Activated B cell treated with CpG ODN at 0.5 μM for 24 hours (primary cell): ENCODE measurements around the gene NDUFAF8. TPM values are rescaled to one million over a fixed set of nuclear protein-coding genes. Genes with fewer than 3 reads are reported as not detected.

ENCODE experiments used
- ATAC-seq: fragments of 200-7000 bp; cut with Tn5 transposase; one replicate; pipeline ENCODE4 v1.10.0; 2021; ENCODE audit warnings: low read depth, mild to moderate bottlenecking, moderate library complexity
- CTCF ChIA-PET: fragments of 350-600 bp; sonication (Branson Sonifier 250); formaldehyde crosslinking; loops from one replicate; lab custom pipeline; 2021; ENCODE audit warnings: antibody characterized with exemption; lab: Charles Lee
- POLR2A ChIA-PET: fragments of 350-600 bp; sonication (Branson Sonifier 250); formaldehyde crosslinking; loops from one replicate; lab custom pipeline; 2021; ENCODE audit warnings: antibody characterized with exemption; lab: Charles Lee
- DNase-seq: peaks from one replicate; pipeline ENCODE4 v3.0.0; 2022
- H3K27ac Mint-ChIP-seq: one replicate; pipeline ENCODE4 v1.8.0; 2020; ENCODE audit warnings: mixed read lengths
- H3K27me3 Mint-ChIP-seq: one replicate; pipeline ENCODE4 v1.8.0; 2021; ENCODE audit warnings: mixed read lengths
- H3K36me3 Mint-ChIP-seq: one replicate; pipeline ENCODE4 v1.8.0; 2021; ENCODE audit warnings: low read depth, mixed read lengths
- H3K4me1 Mint-ChIP-seq: one replicate; pipeline ENCODE4 v1.8.0; 2021; ENCODE audit warnings: mixed read lengths
- H3K4me3 Mint-ChIP-seq: one replicate; pipeline ENCODE4 v1.8.0; 2020; ENCODE audit warnings: mild to moderate bottlenecking, mixed read lengths
- H3K9me3 Mint-ChIP-seq: one replicate; pipeline ENCODE4 v1.8.0; 2020; ENCODE audit warnings: mixed read lengths
- intact Hi-C: fragments of 100-400 bp; cut with micrococcal nuclease; formaldehyde crosslinking; loops from one replicate; pipeline ENCODE4 v1.15.1; 2024
- total RNA-seq: library from RNA; stranded (reverse); gene quantifications from 2 replicates; pipeline ENCODE4 v1.2.3, GENCODE V29; 2022
- TF ChIP-seq, protein P1 (sequence below): fragments of 200-600 bp; IDR thresholded peaks from one replicate; pipeline ENCODE4 v1.8.0; 2022; ENCODE audit warnings: antibody characterized with exemption, mild to moderate bottlenecking

The NDUFAF8 gene
- total RNA-seq, 1 donor from 2014 or later = 55.8 TPM

DNA sequence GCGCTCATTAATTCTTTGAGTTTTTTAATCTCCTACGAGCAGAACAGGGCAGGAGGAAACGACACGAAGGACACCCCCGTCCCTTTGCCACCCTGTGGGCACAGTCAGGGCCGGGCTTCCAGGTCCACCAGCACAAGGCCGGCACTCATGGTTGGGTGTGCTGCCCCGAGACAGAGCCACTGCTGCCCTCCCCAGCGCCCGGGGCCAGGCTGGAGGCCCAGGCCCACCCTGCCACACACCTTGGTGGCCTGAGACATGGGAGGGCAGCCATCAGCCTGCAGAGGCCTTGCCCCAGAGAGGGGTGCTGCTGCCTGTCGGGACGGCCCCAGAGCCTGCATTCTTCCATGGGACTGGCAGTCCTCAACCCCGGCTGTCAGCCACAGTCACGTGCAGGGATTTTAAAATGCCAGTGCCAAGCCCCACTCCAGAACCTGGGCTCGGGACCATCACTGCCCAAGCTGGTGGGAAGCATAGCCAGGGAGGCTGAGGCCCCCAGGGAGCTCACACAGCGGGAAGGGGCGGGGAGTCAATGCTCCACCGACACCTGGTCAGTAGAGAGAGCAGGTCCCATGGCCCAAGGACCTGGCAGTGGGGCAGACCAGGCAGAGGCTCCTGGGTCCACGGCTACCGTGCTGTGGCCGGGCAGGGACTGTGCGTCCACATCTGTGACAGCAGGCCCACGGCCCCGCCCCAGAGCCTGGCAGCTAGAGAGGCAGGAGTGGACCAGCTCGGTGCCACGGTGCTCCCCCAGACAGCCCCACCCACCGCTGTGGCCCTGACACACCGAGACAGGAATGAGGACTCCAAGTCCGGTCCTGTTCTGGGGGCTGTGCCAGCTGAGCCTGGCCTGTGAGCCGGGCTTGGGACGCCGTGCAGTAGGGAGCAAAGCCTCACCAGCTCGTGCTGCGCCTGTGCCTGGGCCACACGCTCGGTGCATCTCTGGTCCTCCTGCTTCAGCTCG, 43.9 kb upstream of the NDUFAF8 start:
- Mint-ChIP-seq H3K36me3 (peaks cover 26% of the 10 kb centered on the region), H3K4me3 (no peak overlapping the region), H3K4me1 (no peaks in the 10 kb centered on the region), H3K9me3 (no peaks in the 10 kb centered on the region), H3K27ac (no peak overlapping the region), H3K27me3 (no peaks in the 10 kb centered on the region)
- TF ChIP-seq, protein P1, sequence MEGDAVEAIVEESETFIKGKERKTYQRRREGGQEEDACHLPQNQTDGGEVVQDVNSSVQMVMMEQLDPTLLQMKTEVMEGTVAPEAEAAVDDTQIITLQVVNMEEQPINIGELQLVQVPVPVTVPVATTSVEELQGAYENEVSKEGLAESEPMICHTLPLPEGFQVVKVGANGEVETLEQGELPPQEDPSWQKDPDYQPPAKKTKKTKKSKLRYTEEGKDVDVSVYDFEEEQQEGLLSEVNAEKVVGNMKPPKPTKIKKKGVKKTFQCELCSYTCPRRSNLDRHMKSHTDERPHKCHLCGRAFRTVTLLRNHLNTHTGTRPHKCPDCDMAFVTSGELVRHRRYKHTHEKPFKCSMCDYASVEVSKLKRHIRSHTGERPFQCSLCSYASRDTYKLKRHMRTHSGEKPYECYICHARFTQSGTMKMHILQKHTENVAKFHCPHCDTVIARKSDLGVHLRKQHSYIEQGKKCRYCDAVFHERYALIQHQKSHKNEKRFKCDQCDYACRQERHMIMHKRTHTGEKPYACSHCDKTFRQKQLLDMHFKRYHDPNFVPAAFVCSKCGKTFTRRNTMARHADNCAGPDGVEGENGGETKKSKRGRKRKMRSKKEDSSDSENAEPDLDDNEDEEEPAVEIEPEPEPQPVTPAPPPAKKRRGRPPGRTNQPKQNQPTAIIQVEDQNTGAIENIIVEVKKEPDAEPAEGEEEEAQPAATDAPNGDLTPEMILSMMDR = no peak
- DNase-seq = no peak
- intact Hi-C loops = no loop called here
- POLR2A ChIA-PET = no interaction called here
- ATAC-seq = no peak
- CTCF ChIA-PET = no interaction called here

DNA sequence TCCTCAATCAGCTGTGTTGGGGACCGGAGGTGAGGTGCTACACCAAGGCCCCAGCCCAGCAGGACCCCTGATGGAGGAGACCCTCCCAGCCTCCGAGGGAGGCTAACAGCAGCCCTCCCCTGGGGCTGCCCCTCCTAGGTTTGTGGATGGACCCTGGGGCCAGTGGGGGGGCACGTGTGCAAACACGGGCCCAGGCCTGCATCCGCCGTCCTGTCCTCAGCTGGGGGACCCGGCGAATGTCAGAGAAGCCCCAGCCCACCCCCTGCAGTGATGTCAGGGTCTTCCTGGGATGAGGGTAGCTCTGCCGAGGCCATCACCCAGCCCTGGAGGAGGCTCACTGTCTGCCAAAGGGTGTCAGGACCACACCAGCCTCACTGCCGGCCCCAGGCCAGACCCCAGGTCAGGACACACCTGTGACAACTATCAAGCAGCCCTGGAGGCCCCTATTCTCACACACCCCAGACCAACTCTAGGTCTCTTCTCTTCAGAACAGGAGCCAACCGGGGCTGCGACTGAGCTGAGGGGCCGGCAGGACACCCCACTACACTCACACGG, 43.1 kb upstream of the NDUFAF8 start:
- DNase-seq (no peak), ATAC-seq (no peak)
- H3K27me3 Mint-ChIP-seq = no peaks in the 10 kb centered on the region
- peaks cover 21% of the 10 kb centered on the region for H3K36me3 Mint-ChIP-seq
- no peak overlapping the region for H3K27ac Mint-ChIP-seq
- no peaks in the 10 kb centered on the region for H3K9me3 Mint-ChIP-seq
- intact Hi-C loops = no loop called here
- CTCF ChIA-PET = no interaction called here
- H3K4me3 Mint-ChIP-seq = no peak overlapping the region
- POLR2A ChIA-PET = no interaction called here
- H3K4me1 Mint-ChIP-seq = no peaks in the 10 kb centered on the region
- TF ChIP-seq, protein P1 = no peak

DNA sequence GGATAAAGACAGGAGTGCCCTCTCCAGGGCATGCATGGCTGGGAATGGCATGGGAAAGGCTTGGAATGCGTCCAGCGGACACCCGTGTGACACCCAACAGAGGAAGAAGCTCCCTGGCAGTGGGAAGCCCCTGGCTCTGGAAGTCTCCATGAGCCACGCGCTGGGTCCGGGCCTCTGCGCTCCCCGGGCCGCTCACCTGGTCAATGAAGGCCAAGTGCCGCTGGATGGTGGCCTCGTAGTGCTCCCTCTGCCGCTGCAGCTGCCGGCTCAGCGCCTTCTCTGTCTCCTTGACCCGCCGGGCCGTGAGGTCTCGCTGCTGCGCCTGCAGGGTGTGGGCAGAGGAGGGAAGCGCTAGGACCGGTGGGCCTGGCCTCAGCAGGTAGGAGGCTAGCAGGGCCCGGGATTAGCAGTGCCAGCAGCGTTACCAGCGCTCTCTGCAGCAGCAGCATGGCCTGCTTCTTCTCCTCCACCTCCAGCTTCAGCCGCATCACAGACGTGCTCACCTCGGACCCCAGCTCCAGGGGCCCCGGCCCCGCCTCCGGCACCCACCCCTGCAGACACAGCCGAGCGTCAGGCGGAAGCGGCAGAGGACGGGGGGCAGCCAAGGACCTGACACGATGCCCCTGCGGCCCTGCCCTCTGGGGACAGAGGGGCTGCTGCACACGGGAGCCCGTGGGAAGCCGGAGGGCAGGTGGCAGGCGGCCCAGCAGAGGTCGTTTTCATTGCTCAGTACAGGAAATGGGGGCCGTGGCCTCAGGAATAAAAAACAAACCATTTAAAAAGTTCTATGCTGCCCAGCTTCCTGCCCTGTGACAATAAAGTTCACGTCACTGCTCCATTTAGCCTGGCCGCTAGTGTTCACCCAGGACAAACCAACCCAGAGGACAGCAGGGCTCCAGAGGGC, 42.4 kb upstream of the NDUFAF8 start:
- CTCF ChIA-PET = no interaction called here
- TF ChIP-seq, protein P1 = no peak
- DNase-seq (no peak), ATAC-seq (no peak)
- POLR2A ChIA-PET = no interaction called here
- Mint-ChIP-seq H3K4me3 (no peak overlapping the region), H3K27ac (no peak overlapping the region), H3K27me3 (no peaks in the 10 kb centered on the region), H3K36me3 (peaks cover 19% of the 10 kb centered on the region), H3K9me3 (no peaks in the 10 kb centered on the region), H3K4me1 (no peaks in the 10 kb centered on the region)
- intact Hi-C loops = no loop called here

DNA sequence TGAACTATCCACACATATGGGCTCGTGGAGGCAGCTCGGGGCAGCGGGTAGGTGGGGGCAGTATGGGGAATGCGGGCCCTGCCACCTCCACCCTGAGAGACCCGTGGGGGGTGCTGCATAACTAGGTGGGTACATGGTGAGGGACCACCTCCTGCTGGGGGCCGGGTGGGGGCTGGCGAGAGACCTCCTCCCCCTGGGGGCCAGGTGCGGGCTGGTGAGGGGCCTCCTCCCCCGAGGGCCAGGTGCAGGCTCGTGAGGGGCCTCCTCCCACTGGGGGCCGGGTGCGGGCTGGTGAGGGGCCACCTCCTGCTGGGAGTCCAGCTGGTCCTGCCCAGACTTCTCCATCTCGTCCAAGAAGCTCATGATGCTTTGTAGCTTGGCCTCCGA, 41.7 kb upstream of the NDUFAF8 start:
- no peak overlapping the region for H3K27ac Mint-ChIP-seq
- no peaks in the 10 kb centered on the region for H3K9me3 Mint-ChIP-seq
- ATAC-seq (no peak), DNase-seq (no peak)
- intact Hi-C loops = no loop called here
- peaks cover 21% of the 10 kb centered on the region for H3K36me3 Mint-ChIP-seq
- no peak overlapping the region for H3K4me3 Mint-ChIP-seq
- ChIA-PET POLR2A (no interaction called here), CTCF (no interaction called here)
- H3K27me3 Mint-ChIP-seq = no peaks in the 10 kb centered on the region
- H3K4me1 Mint-ChIP-seq = no peaks in the 10 kb centered on the region
- TF ChIP-seq, protein P1 = no peak
